GF-D8 (cell line): Measurements from ENCODE around the gene DTWD1.
"Not testable (repeated sequence)": the region's sequence is repeated elsewhere in the genome, so short reads cannot be mapped to it uniquely, and the experiment has no call there.

Experiments
- DNase-seq: peaks from one replicate; lab custom pipeline; 2025; lab: John Stamatoyannopoulos, UW

Gene DTWD1

DNA sequence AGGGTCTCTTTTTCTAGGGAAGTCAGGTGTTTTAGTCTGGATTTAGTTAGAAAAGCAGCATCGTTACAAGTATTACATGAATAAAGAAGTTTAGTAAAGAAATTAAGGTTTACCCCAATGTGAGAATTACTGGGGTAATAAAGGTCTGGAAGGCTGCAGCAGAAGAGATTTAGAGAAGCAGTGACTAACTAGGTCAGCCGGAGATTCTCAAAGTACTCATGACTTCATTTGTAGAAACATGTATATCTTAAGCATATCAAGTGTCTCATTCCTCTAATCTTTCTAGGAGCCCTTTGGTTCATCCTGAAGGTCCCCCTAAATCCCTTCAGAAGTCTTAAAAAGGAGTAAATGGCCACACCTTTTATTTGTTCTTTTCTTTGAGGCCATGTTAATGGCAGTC, 26.0 kb downstream of the DTWD1 start:
- DNase-seq = no peak

DNA sequence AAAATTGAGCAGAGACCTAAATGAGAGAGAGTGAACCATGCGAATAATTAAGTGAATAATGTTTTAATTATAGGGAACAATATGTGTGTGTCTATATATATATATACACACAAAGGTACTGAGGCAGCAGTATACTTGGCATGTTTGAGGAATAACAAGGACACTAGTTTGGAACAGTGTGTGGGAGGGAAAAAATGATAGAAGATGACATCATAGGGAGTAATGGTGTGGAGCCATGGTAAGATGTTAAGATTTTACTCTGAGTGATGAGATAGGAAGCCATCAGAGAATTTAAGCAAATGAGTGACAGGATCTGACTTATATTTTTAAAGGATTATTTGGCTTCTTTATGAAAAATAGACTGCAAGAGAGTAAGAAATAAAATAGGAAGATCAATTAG, 29.1 kb downstream of the DTWD1 start:
- no peak for DNase-seq

DNA sequence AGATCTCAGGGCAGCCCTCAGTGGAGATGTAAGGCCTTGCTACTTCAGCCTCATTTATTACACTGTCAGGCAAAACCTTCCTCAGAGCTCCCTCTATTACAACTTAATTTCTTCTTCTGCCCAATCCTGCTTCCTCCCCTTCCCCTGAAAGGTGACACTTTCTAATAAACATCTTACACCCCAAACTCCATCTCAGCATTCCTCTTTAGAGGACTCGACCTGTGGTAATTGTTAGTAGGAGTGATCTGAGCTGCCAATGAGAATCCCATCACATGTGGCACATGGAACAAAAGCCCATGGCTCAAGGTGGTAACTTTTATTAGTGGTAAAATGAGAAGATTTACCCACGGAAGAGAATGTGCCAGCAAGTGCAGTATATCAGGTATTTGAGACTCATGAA, 29.8 kb downstream of the DTWD1 start:
- no peak for DNase-seq

- no peak for DNase-seq
These were observed 32.1 kb downstream of the DTWD1 start for GRCh38 chr15:49652922-49653321.

- DNase-seq = no peak
These were observed 35.9 kb downstream of the DTWD1 start for GRCh38 chr15:49656734-49657133.

- DNase-seq = no peak
These were observed 43.9 kb downstream of the DTWD1 start for GRCh38 chr15:49664716-49665115.

DNA sequence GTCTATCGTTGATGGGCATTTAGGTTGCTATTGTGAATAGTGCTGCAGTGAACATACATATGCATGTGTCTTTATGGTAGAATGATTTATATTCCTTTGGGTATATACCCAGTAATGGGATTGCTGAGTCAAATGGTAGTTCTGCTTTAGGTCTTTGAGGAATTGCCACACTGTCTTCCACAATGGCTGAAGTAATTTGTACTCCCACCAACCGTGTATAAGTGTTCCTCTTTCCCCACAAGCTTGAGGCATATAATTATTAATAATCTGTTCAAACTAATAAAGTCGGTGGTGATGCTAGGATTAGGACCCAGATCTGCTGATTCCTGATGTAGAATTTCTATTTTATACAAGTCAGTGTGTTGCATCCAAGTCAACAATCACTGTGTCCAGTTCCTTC, 45.6 kb downstream of the DTWD1 start:
- DNase-seq = not testable (repeated sequence)

DNA sequence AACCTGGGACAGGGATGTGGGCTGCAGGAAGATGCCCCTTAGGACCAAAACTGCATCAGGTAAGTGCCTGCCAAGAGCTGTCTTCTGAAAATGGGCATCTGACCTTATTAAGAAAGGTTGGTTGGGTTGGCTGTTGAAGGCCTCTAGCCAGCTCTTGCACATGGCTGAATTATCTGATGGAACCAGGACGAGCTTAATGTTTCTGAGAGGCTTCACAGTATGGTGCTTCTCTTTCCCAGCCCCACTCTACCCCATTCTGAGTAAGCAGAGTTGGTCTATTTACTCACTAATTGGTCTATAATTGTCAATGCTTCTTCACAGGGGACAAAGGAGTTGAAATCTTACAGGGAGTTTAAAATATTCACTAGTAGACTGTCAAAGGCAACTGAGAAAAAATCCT, 48.4 kb downstream of the DTWD1 start:
- no peak for DNase-seq

DNA sequence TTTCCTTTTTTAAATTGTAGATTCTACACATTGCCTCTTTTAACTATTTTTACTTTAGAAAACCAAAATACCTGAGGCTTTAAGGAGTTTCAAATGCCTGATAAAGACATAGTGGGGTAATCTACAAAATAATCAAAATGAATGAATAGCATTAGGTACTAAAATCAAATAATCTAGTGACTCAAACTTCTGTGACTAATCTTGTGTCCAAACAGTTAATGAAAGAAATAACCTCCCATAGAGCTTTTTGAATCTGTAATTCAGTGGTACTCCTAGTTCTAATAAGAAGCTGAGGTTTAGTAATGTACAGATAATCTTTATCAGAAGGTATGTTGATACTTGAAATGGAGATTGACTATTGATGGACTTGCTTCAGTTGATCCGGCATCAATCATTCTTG, 53.0 kb downstream of the DTWD1 start:
- no peak for DNase-seq

DNA sequence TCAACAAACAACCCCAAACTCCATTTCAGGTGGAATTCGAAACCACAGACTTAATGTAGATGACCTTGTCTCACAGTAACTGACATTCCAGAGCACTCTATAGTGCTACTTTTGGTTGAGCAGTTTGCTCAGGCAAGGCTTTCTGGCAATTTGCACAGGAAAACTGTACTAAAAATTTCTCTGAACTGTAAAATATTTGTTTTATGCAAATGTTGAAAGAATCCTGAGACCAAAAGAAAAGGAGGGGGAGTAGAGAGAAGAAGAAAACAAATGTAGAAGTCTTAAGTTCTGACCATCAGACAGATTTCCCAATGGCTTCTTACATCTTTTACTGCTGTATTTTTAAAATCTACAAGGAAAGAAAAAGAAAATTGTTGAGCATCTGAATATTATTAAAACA, 53.5 kb downstream of the DTWD1 start:
- DNase-seq = no peak

GRCh38 chr15:49675041-49675440, 54.2 kb downstream of the DTWD1 start:
- no peak for DNase-seq

DNA sequence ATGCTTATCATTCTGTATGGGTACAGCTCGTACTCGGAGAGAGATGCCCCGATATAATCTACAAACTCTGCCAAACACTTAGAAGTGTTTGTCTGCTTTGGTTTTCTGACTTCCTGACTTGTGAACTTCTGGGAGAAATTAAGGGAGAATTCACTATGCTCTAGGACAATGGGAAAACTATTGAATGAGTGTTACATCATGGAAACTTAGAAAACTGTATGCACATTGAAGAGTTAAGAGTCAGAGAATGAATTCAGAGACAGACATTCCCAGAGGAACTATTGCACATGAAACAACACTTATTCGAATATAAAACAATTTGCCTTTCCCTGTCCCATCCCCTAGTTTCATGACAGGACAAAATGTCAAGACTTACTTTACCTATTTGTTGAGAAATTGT, 57.8 kb downstream of the DTWD1 start:
- no peak for DNase-seq

DNA sequence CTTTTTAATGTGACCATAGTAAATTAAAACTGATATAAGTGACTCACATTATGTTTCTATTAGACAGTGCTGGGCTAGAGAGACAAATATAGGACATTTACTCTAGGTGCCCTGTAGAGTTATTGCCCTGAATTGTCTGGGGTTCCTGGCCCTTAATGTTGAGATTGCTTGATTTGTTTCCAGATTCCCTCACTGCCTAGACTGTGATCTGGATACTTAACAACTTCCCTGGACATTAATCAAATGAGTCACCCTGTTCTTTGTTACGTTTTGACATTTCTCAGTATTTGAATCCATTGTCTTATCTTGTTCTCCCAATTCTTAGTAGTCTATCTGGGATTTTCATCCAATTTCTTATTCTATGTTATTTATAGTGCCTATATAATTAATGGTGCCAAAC, 65.8 kb downstream of the DTWD1 start:
- no peak for DNase-seq

DNA sequence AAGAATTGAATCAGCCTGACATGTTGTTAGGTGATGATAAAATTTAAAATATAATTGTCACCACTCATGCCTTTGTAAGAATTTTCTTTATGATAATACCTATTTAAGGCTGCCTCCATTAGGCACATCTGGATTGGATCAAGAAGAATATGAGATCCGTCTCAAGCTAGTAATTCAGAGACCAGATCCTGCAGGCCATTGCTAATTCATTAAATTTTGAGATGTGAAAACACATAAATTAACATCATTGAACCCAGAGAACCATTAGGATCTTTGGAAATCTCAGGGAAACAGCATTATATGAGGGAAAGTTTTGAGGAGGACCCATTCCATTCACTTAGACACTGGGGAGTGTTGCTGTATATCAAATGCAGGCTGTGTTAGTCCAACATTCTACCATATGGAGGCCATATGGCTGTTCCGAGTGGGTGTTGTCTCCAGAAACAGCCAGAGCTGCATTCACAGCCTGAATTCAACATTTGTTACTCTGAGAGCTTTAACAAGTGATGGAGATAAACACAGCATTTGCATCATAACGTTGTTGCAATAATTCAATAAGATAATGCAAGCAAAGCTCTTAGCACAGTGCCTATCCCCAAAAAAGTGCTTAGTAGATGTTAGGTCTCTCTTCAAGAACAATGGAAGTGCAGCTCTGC, 67.4 kb downstream of the DTWD1 start:
- no peak for DNase-seq

DNA sequence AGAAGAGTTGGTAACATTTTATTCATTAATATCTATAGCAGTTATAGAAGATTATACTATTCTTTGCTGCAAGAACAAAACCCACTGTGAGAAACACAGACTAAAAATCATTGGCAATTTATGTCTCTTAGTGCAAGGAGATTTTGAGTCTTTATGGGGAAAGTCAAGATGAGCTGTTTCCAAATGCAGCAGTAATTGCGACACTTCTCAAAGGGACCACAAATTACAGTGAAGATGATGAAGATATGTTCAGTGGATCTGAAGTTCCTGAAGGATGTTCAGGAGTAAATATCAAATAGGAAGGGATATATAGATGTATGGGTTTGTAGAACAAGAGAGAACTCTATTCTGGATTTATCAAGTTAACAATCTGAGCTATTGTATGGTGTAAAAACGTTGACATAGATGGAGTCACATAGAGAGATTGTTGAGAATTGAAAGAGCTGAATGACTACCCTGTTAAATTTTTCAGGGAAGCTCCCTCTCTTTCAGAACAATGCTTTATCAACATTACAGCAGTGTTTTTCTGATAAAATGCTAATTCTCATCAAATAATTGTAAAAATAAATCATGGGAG, 71.8 kb downstream of the DTWD1 start:
- DNase-seq = no peak

- no peak for DNase-seq
These were observed 72.7 kb downstream of the DTWD1 start for GRCh38 chr15:49693498-49693897.

GRCh38 chr15:49696433-49696832, 75.6 kb downstream of the DTWD1 start:
- no peak for DNase-seq

GRCh38 chr15:49697121-49697520, 76.3 kb downstream of the DTWD1 start:
- DNase-seq = no peak

DNA sequence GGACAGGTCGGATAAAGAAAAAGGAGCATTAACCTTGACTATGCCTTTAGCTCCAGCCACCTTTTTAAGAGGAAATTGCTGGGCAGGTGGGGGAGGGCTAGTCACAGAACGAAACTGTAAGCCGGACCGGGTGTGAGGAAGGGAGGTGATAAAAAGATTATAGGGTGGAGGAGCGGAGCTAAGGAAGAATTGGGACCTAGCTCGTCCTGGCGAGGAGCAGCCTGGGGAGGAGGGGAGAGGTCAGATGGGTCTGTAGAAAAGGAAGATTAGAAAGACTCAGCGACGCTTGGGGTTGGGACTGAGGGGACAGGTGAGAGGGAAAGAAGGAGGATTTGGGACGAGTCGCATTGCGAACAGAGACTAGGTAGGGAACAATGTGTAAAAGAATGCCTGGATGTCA, 82.1 kb downstream of the DTWD1 start:
- not testable (repeated sequence) for DNase-seq
